ENCODE results near the gene ZNF394. TPM values are rescaled to one million over a fixed set of nuclear protein-coding genes. Genes with fewer than 3 reads are reported as not detected.

ZNF394 gene
- total RNA-seq, 2 experiments from 2014 or later, result 26.8 to 35.3 TPM

- Histone ChIP-seq H3K27ac (ENCODE audit: low read depth, low read length, poor library complexity, severe bottlenecking) (no peak overlapping the region), H3K9me2 (ENCODE audit: insufficient read depth, low read length) (no peaks in the 10 kb centered on the region), H3K79me2 (ENCODE audit: insufficient read depth, low read depth, low read length) (no peaks in the 10 kb centered on the region), H3K4me3 (ENCODE audit: low read depth, low read length, poor library complexity, severe bottlenecking) (no peak overlapping the region), H4K20me1 (ENCODE audit: insufficient read depth, low read length) (no peaks in the 10 kb centered on the region; the same call in 1 of the 2 replicates), H2AFZ (ENCODE audit: low read length) (no peak overlapping the region), H3K4me2 (ENCODE audit: low read length) (no peak overlapping the region), H3K9me3 (ENCODE audit: low read length) (no peaks in the 10 kb centered on the region), H3K4me1 (ENCODE audit: insufficient read depth, low read length, poor library complexity, severe bottlenecking) (no peaks in the 10 kb centered on the region), H3K36me3 (ENCODE audit: insufficient read depth, low read length) (peaks cover 94% of the 10 kb centered on the region)
- no peak for DNase-seq (ENCODE audit: low spot score)
- CTCF ChIA-PET (ENCODE audit: unreplicated experiment), result no interaction called here
- BruUV-seq (replicated peaks), result no TSS peak
- no peak for TF ChIP-seq EZH2phosphoT487 (IDR thresholded peaks at IDR 0.05; ENCODE audit: borderline replicate concordance, low read depth, low read length)
- TF ChIP-seq CTCF (conservative IDR thresholded peaks at IDR 0.05; ENCODE audit: low read length), result no peak
- intact Hi-C loops (cut with micrococcal nuclease; ENCODE audit: unreplicated experiment), result no loop called here
- POLR2A ChIA-PET, result no interaction called here
These were observed 52.1 kb downstream of the ZNF394 start for GRCh38 chr7:99447943-99448342.

GRCh38 chr7:99446096-99446495 lies 54.0 kb downstream of the ZNF394 start:
- Histone ChIP-seq H3K4me1 (ENCODE audit: insufficient read depth, low read length, poor library complexity, severe bottlenecking) (no peaks in the 10 kb centered on the region), H3K9me2 (ENCODE audit: insufficient read depth, low read length) (no peaks in the 10 kb centered on the region), H2AFZ (ENCODE audit: low read length) (no peak overlapping the region), H3K36me3 (ENCODE audit: insufficient read depth, low read length) (peaks cover 90% of the 10 kb centered on the region), H3K4me3 (ENCODE audit: low read depth, low read length, poor library complexity, severe bottlenecking) (no peak overlapping the region), H3K27ac (ENCODE audit: low read depth, low read length, poor library complexity, severe bottlenecking) (no peak overlapping the region), H3K4me2 (ENCODE audit: low read length) (no peak overlapping the region), H3K9me3 (ENCODE audit: low read length) (no peaks in the 10 kb centered on the region), H4K20me1 (ENCODE audit: insufficient read depth, low read length) (no peaks in the 10 kb centered on the region; the same call in 1 of the 2 replicates), H3K79me2 (ENCODE audit: insufficient read depth, low read depth, low read length) (no peaks in the 10 kb centered on the region)
- CTCF ChIA-PET (ENCODE audit: unreplicated experiment), result no interaction called here
- DNase-seq (ENCODE audit: low spot score), result no peak
- intact Hi-C loops (cut with micrococcal nuclease; ENCODE audit: unreplicated experiment), result no loop called here
- TF ChIP-seq CTCF (conservative IDR thresholded peaks at IDR 0.05; ENCODE audit: low read length) (no peak), EZH2phosphoT487 (IDR thresholded peaks at IDR 0.05; ENCODE audit: borderline replicate concordance, low read depth, low read length) (no peak)
- POLR2A ChIA-PET, result no interaction called here
- BruUV-seq (replicated peaks), result no TSS peak

Other genes with a start within 250 kb of the ZNF394 start
- not detected in 2 replicates for gene MYH16, start 227.4 kb downstream of the ZNF394 start, total RNA-seq (2014; rRNA removed; shearing (Covaris generic))
- not detected in 2 replicates for gene MYH16, start 227.4 kb downstream of the ZNF394 start, total RNA-seq (2022)
- gene ARPC1A, start 174.4 kb downstream of the ZNF394 start, total RNA-seq (2014; rRNA removed; shearing (Covaris generic)), result 51.0 and 71.8 TPM in 2 replicates
- 101 and 108 TPM in 2 replicates for gene ARPC1A, start 174.4 kb downstream of the ZNF394 start, total RNA-seq (2022)
- 174 and 191 TPM in 2 replicates for gene ARPC1B, start 125.6 kb downstream of the ZNF394 start, total RNA-seq (2014; rRNA removed; shearing (Covaris generic))
- gene ARPC1B, start 125.6 kb downstream of the ZNF394 start, total RNA-seq (2022), result 168 and 169 TPM in 2 replicates
- gene PDAP1, start 91.7 kb downstream of the ZNF394 start, total RNA-seq (2014; rRNA removed; shearing (Covaris generic)), result 33.7 and 50.0 TPM in 2 replicates
- 132 and 135 TPM in 2 replicates for gene PDAP1, start 91.7 kb downstream of the ZNF394 start, total RNA-seq (2022)
- 104 and 118 TPM in 2 replicates for gene BUD31, start 91.3 kb downstream of the ZNF394 start, total RNA-seq (2014; rRNA removed; shearing (Covaris generic))
- 100 and 114 TPM in 2 replicates for gene BUD31, start 91.3 kb downstream of the ZNF394 start, total RNA-seq (2022)
- gene PTCD1, start 61.5 kb downstream of the ZNF394 start, total RNA-seq (2014; rRNA removed; shearing (Covaris generic)), result 11.0 and 11.1 TPM in 2 replicates
- 7.6 and 11.3 TPM in 2 replicates for gene PTCD1, start 61.5 kb downstream of the ZNF394 start, total RNA-seq (2022)
- gene CPSF4, start 61.3 kb downstream of the ZNF394 start, total RNA-seq (2014; rRNA removed; shearing (Covaris generic)), result 75.3 and 84.4 TPM in 2 replicates
- 88.6 and 91.9 TPM in 2 replicates for gene CPSF4, start 61.3 kb downstream of the ZNF394 start, total RNA-seq (2022)
- 756 and 900 TPM in 2 replicates for gene ATP5MF, start 34.1 kb downstream of the ZNF394 start, total RNA-seq (2014; rRNA removed; shearing (Covaris generic))
- gene ATP5MF, start 34.1 kb downstream of the ZNF394 start, total RNA-seq (2022), result 387 and 463 TPM in 2 replicates
- 23.2 and 32.2 TPM in 2 replicates for gene ZNF789, start 27.4 kb downstream of the ZNF394 start, total RNA-seq (2014; rRNA removed; shearing (Covaris generic))
- gene ZNF789, start 27.4 kb downstream of the ZNF394 start, total RNA-seq (2022), result 57.4 and 59.6 TPM in 2 replicates
- gene ZKSCAN5, start 4.4 kb upstream of the ZNF394 start, total RNA-seq (2014; rRNA removed; shearing (Covaris generic)), result 11.4 and 12.2 TPM in 2 replicates
- gene ZKSCAN5, start 4.4 kb upstream of the ZNF394 start, total RNA-seq (2022), result 13.7 and 14.5 TPM in 2 replicates
- 4.2 and 5.5 TPM in 2 replicates for gene FAM200A, start 51.8 kb upstream of the ZNF394 start, total RNA-seq (2014; rRNA removed; shearing (Covaris generic))
- gene FAM200A, start 51.8 kb upstream of the ZNF394 start, total RNA-seq (2022), result 7.3 and 7.9 TPM in 2 replicates
- gene ZNF655, start 58.4 kb upstream of the ZNF394 start, total RNA-seq (2014; rRNA removed; shearing (Covaris generic)), result 64.1 and 100 TPM in 2 replicates
- 79.7 and 84.7 TPM in 2 replicates for gene ZNF655, start 58.4 kb upstream of the ZNF394 start, total RNA-seq (2022)
- 1.4 and 2.4 TPM in 2 replicates for gene TMEM225B, start 98.0 kb upstream of the ZNF394 start, total RNA-seq (2014; rRNA removed; shearing (Covaris generic))
- 2.4 and 3.9 TPM in 2 replicates for gene TMEM225B, start 98.0 kb upstream of the ZNF394 start, total RNA-seq (2022)
- gene ZSCAN25, start 116.7 kb upstream of the ZNF394 start, total RNA-seq (2014; rRNA removed; shearing (Covaris generic)), result 12.0 and 19.8 TPM in 2 replicates
- gene ZSCAN25, start 116.7 kb upstream of the ZNF394 start, total RNA-seq (2022), result 14.3 and 17.1 TPM in 2 replicates
- gene CYP3A5, start 179.7 kb upstream of the ZNF394 start, total RNA-seq (2014; rRNA removed; shearing (Covaris generic)), result not detected in 2 replicates
- not detected in 2 replicates for gene CYP3A5, start 179.7 kb upstream of the ZNF394 start, total RNA-seq (2022)
- not detected in 2 replicates for gene CYP3A7, start 234.9 kb upstream of the ZNF394 start, total RNA-seq (2014; rRNA removed; shearing (Covaris generic))
- gene CYP3A7, start 234.9 kb upstream of the ZNF394 start, total RNA-seq (2022), result not detected in 2 replicates

Data from OCI-LY7 (cell line).